Neural cell (in vitro differentiated cells): ENCODE measurements around the gene GTPBP10.

Experiments
- CTCF ChIP-seq: fragments of 450-650 bp; IDR thresholded peaks from 2 replicates; pipeline ENCODE4 v1.5.1; 2014; ENCODE audit warnings: antibody characterized with exemption, mild to moderate bottlenecking, moderate library complexity; ENCODE audit not compliant: poor library complexity, severe bottlenecking
- EP300 ChIP-seq: fragments of 450-650 bp; conservative IDR thresholded peaks from 2 replicates; pipeline ENCODE4 v1.6.1; 2014; ENCODE audit warnings: antibody characterized with exemption, mild to moderate bottlenecking, moderate library complexity; ENCODE audit not compliant: poor library complexity, severe bottlenecking
- EZH2 ChIP-seq: fragments of 200-600, 300-800 bp; shearing (Covaris generic), sonication (generic); IDR thresholded peaks from 2 replicates; pipeline ENCODE4 v1.6.1; 2014; ENCODE audit warnings: antibody characterized with exemption, low read length, borderline replicate concordance, mild to moderate bottlenecking; ENCODE audit not compliant: insufficient read depth, poor library complexity, severe bottlenecking
- MXI1 ChIP-seq: fragments of 450-650 bp; conservative IDR thresholded peaks from 2 replicates; pipeline ENCODE4 v1.6.1; 2014; ENCODE audit warnings: antibody characterized with exemption, mild to moderate bottlenecking; ENCODE audit not compliant: poor library complexity, severe bottlenecking
- POLR2AphosphoS5 ChIP-seq: IDR thresholded peaks from 2 replicates; pipeline ENCODE4 v1.6.1; 2012
- REST ChIP-seq: IDR thresholded peaks from 2 replicates; pipeline ENCODE4 v1.6.1; 2012; ENCODE audit warnings: borderline replicate concordance
- SMC3 ChIP-seq: fragments of 450-650 bp; conservative IDR thresholded peaks from 2 replicates; pipeline ENCODE4 v1.6.1; 2014; ENCODE audit warnings: antibody characterized with exemption, mild to moderate bottlenecking, moderate library complexity; ENCODE audit not compliant: poor library complexity
- TAF1 ChIP-seq: IDR thresholded peaks from 2 replicates; pipeline ENCODE4 v1.6.1; 2012; ENCODE audit warnings: low read depth

GRCh38 chr7:90383422-90383821 lies 36.9 kb downstream of the GTPBP10 start:
- no peak for TF ChIP-seq CTCF
- no peak for TF ChIP-seq EZH2
- no peak for TF ChIP-seq EP300
- no peak for TF ChIP-seq SMC3
- no peak for TF ChIP-seq MXI1
- no peak for TF ChIP-seq TAF1
- no peak for TF ChIP-seq REST
- no peak for TF ChIP-seq POLR2AphosphoS5
